OCI-LY3 (cell line): Measurements from ENCODE around the gene FARP1.

ENCODE experiments used
- CTCF ChIP-seq: fragments of 200-600, 300-600 bp; sonication (generic); IDR thresholded peaks from 2 replicates; pipeline ENCODE4 v1.5.1; 2014; ENCODE audit warnings: antibody characterized with exemption, low read length, low read depth
- EZH2phosphoT487 ChIP-seq: fragments of 200-600 bp; shearing (Covaris generic); IDR thresholded peaks from 2 replicates; pipeline ENCODE4 v1.6.1; 2018; ENCODE audit warnings: antibody characterized with exemption, mixed run types, low read depth

DNA sequence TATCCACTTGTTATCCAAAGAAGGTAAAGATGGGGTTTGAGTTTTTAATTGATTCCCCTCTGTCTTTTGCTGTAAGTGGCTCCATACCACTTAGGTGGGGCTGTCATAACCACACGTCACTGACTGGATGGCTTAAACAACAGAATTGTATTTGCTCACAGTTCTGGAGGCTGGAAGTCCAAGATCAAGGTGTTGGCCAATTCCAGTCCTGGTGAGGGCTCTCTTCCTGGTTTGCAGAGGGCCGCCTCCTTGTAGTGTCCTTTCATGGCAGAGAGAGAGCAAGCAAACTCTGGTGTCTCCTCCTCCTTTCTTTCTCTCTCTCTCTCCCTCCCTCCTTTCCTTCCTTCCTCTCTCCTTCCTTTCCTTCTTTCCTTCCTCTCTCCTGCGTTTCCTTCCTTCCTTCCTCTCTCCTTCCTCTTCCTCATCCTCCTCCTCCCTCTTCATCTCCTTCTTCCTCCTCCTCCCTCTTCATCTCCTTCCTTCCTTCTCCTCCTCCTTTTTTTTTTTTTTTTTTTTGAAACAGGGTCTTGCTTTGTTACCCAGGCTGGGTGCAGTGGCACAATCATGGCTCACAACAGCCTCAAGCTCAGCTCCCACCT, 174.8 kb downstream of the FARP1 start:
- TF ChIP-seq CTCF = no peak
- no peak for TF ChIP-seq EZH2phosphoT487
